Lower leg skin (tissue), 3 donors: ENCODE results near the gene SLC25A20.

Experiments
- POLR2A ChIP-seq, 2 donors: fragments of 450-650 bp; IDR thresholded peaks; one replicate each; pipeline ENCODE4 v1.6.1; 2016 to 2017; ENCODE audit warnings: antibody characterized with exemption in 2 of 2, mild to moderate bottlenecking in 1 of 2, moderate library complexity in 1 of 2
- TF ChIP-seq, protein P1 (sequence below), 3 donors: fragments of 450-650 bp; IDR thresholded peaks; one replicate each; pipeline ENCODE4 v1.5.1; 2016; ENCODE audit warnings: antibody characterized with exemption in 3 of 3, mild to moderate bottlenecking in 3 of 3, moderate library complexity in 2 of 3

GRCh38 chr3:48858709-48859108 is 40.0 kb downstream of the SLC25A20 start:
- TF ChIP-seq, protein P1, sequence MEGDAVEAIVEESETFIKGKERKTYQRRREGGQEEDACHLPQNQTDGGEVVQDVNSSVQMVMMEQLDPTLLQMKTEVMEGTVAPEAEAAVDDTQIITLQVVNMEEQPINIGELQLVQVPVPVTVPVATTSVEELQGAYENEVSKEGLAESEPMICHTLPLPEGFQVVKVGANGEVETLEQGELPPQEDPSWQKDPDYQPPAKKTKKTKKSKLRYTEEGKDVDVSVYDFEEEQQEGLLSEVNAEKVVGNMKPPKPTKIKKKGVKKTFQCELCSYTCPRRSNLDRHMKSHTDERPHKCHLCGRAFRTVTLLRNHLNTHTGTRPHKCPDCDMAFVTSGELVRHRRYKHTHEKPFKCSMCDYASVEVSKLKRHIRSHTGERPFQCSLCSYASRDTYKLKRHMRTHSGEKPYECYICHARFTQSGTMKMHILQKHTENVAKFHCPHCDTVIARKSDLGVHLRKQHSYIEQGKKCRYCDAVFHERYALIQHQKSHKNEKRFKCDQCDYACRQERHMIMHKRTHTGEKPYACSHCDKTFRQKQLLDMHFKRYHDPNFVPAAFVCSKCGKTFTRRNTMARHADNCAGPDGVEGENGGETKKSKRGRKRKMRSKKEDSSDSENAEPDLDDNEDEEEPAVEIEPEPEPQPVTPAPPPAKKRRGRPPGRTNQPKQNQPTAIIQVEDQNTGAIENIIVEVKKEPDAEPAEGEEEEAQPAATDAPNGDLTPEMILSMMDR (IDR thresholded peaks at IDR 0.05) = no peak
- no peak for TF ChIP-seq POLR2A (IDR thresholded peaks at IDR 0.05)
